H1 (cell line): ENCODE data around the gene CHCHD3. TPM values are rescaled to one million over a fixed set of nuclear protein-coding genes. Genes with fewer than 3 reads are reported as not detected.

ENCODE experiments used
- CTCF ChIA-PET: fragments of 300-600 bp; sonication (Branson Sonifier 250); formaldehyde crosslinking; loops from one replicate; lab custom pipeline; 2021; ENCODE audit not compliant: partially characterized antibody; lab: Charles Lee
- POLR2A ChIA-PET: fragments of 300-600 bp; sonication (Branson Sonifier 250); formaldehyde crosslinking; loops from one replicate; lab custom pipeline; 2021; ENCODE audit warnings: inconsistent platforms; ENCODE audit not compliant: partially characterized antibody; lab: Charles Lee
- DNase-seq, 2 experiments: peaks; one replicate each; pipeline versions ENCODE4 v3.0.0 to v3.0.0-alpha.2; 2010 to 2022; ENCODE audit warnings: low spot score in 2 of 2, low read depth in 1 of 2, mixed read lengths in 1 of 2
- FAIRE-seq: peaks from 2 replicates; lab custom pipeline; 2011; peaks lifted over from hg19 to GRCh38; lab: Jason Lieb, UNC
- H2AFZ ChIP-seq: 2 replicates; pipeline ENCODE4 v1.8.1; 2012; ENCODE audit warnings: low read length, inconsistent platforms
- H2AK5ac ChIP-seq: 2 replicates; pipeline ENCODE4 v1.6.1; 2013; ENCODE audit warnings: low read depth, low read length
- H2BK120ac ChIP-seq: replicated peaks from 2 replicates; pipeline ENCODE3; 2013; ENCODE audit warnings: low read depth, low read length, inconsistent platforms
- H2BK12ac ChIP-seq: 2 replicates; pipeline ENCODE4 v1.6.1; 2013; ENCODE audit warnings: low read depth, low read length
- H2BK15ac ChIP-seq: 2 replicates; pipeline ENCODE4 v1.6.1; 2013; ENCODE audit warnings: low read length
- H2BK20ac ChIP-seq: 2 replicates; pipeline ENCODE4 v1.6.1; 2013; ENCODE audit warnings: low read length
- H2BK5ac ChIP-seq: 2 replicates; pipeline ENCODE4 v1.6.1; 2013; ENCODE audit warnings: low read depth, low read length
- H3K14ac ChIP-seq: 2 replicates; pipeline ENCODE4 v1.6.1; 2013; ENCODE audit warnings: inconsistent platforms; ENCODE audit not compliant: insufficient read length
- H3K18ac ChIP-seq: 2 replicates; pipeline ENCODE4 v1.6.1; 2013; ENCODE audit warnings: low read length; ENCODE audit errors: extremely low read depth
- H3K23ac ChIP-seq: 2 replicates; pipeline ENCODE4 v1.6.1; 2013; ENCODE audit warnings: inconsistent platforms; ENCODE audit not compliant: insufficient read length
- H3K23me2 ChIP-seq: 2 replicates; pipeline ENCODE4 v1.6.1; 2013; ENCODE audit warnings: low read depth, low read length
- H3K27ac ChIP-seq: 2 replicates; pipeline ENCODE4 v1.6.1; 2011; ENCODE audit warnings: low read depth, low read length, inconsistent platforms
- H3K27me3 ChIP-seq, 4 experiments: replicated peaks in 1 of 4; 1 replicate in 1 of 4; 2 replicates in 3 of 4; pipeline versions ENCODE4 v1.6.1 to v1.8.1; 2011 to 2013; ENCODE audit warnings: low read length in 3 of 4, mild to moderate bottlenecking in 3 of 4, inconsistent platforms in 2 of 4, mixed read lengths in 2 of 4, moderate library complexity in 1 of 4; ENCODE audit not compliant: control insufficient read depth in 3 of 4, insufficient read depth in 3 of 4; ENCODE audit errors: extremely low read depth in 1 of 4
- H3K36me3 ChIP-seq, 4 experiments: 2 replicates each; pipeline versions ENCODE4 v1.6.1 to v1.8.1; 2011 to 2013; ENCODE audit warnings: mild to moderate bottlenecking in 4 of 4, low read length in 3 of 4, moderate library complexity in 2 of 4, control low read depth in 1 of 4, inconsistent platforms in 1 of 4; ENCODE audit not compliant: insufficient read depth in 4 of 4, control insufficient read depth in 2 of 4
- H3K4ac ChIP-seq: replicated peaks from 2 replicates; pipeline ENCODE3; 2013; ENCODE audit warnings: low read length, low read depth, mixed read lengths, inconsistent platforms; ENCODE audit not compliant: insufficient read length
- H3K4me1 ChIP-seq, 4 experiments: replicated peaks in 1 of 4; 1 replicate in 1 of 4; 2 replicates in 3 of 4; pipeline versions ENCODE4 v1.6.1 to v1.8.1; 2011 to 2013; ENCODE audit warnings: low read length in 3 of 4, inconsistent platforms in 2 of 4, mixed read lengths in 1 of 4; ENCODE audit not compliant: insufficient read depth in 4 of 4, control insufficient read depth in 3 of 4
- H3K4me2 ChIP-seq, 2 experiments: 2 replicates each; pipeline versions ENCODE4 v1.6.1 to v1.8.1; 2011 to 2013; ENCODE audit warnings: low read depth in 2 of 2, low read length in 2 of 2, control low read depth in 1 of 2, inconsistent platforms in 1 of 2, mild to moderate bottlenecking in 1 of 2; ENCODE audit not compliant: insufficient read depth in 1 of 2
- H3K4me3 ChIP-seq, 4 experiments: fragments of 200-600, 300-600 bp in 1 of 4; sonication (generic), shearing (Covaris generic), sonication (Bioruptor Twin) in 1 of 4; 2 replicates each; pipeline versions ENCODE4 v1.5.1 to v1.8.1; 2011 to 2016; ENCODE audit warnings: low read length in 4 of 4, low read depth in 3 of 4, control low read depth in 2 of 4, inconsistent platforms in 2 of 4, mild to moderate bottlenecking in 2 of 4, mixed read lengths in 1 of 4, moderate library complexity in 1 of 4; ENCODE audit not compliant: insufficient read depth in 2 of 4; ENCODE audit errors: extremely low read depth in 1 of 4
- H3K56ac ChIP-seq: replicated peaks from 2 replicates; pipeline ENCODE3; 2013; ENCODE audit warnings: low read depth, mild to moderate bottlenecking, mixed read lengths, low read length, inconsistent platforms; ENCODE audit not compliant: insufficient read length
- H3K79me1 ChIP-seq: 2 replicates; pipeline ENCODE4 v1.6.1; 2013; ENCODE audit warnings: low read depth, low read length, control low read depth
- H3K79me2 ChIP-seq, 2 experiments: 2 replicates each; pipeline versions ENCODE4 v1.6.1 to v1.8.1; 2012 to 2013; ENCODE audit warnings: low read length in 2 of 2, mild to moderate bottlenecking in 2 of 2, inconsistent platforms in 1 of 2; ENCODE audit not compliant: insufficient read depth in 2 of 2, control insufficient read depth in 1 of 2
- H3K9ac ChIP-seq, 4 experiments: replicated peaks in 1 of 4; 1 replicate in 1 of 4; 2 replicates in 3 of 4; pipeline versions ENCODE4 v1.6.1 to v1.8.1; 2011 to 2013; ENCODE audit warnings: low read depth in 3 of 4, low read length in 3 of 4, control low read depth in 2 of 4, mild to moderate bottlenecking in 2 of 4, moderate library complexity in 2 of 4, inconsistent platforms in 1 of 4; ENCODE audit errors: extremely low read depth in 1 of 4
- H3K9me3 ChIP-seq, 2 experiments: 2 replicates each; pipeline versions ENCODE4 v1.6.1 to v1.8.1; 2012 to 2013; ENCODE audit warnings: mild to moderate bottlenecking in 2 of 2, moderate library complexity in 2 of 2, control low read depth in 1 of 2, inconsistent platforms in 1 of 2, low read depth in 1 of 2, low read length in 1 of 2, mixed read lengths in 1 of 2; ENCODE audit not compliant: insufficient read depth in 2 of 2
- H4K20me1 ChIP-seq, 2 experiments: replicated peaks in 1 of 2; 2 replicates each; pipeline versions ENCODE3 to v1.8.1; 2011 to 2013; ENCODE audit warnings: inconsistent platforms in 2 of 2, low read length in 2 of 2, mild to moderate bottlenecking in 1 of 2; ENCODE audit not compliant: insufficient read depth in 2 of 2, control insufficient read depth in 1 of 2
- H4K5ac ChIP-seq: 2 replicates; pipeline ENCODE4 v1.6.1; 2013; ENCODE audit warnings: low read length, low read depth, mixed read lengths, inconsistent platforms; ENCODE audit not compliant: insufficient read length
- H4K8ac ChIP-seq: 2 replicates; pipeline ENCODE4 v1.8.0; 2013; ENCODE audit warnings: mild to moderate bottlenecking, moderate library complexity, low read length, inconsistent platforms; ENCODE audit not compliant: insufficient read depth; ENCODE audit errors: extremely low read depth
- H4K91ac ChIP-seq: replicated peaks from 2 replicates; pipeline ENCODE3; 2013; ENCODE audit warnings: low read length, mixed read lengths, inconsistent platforms; ENCODE audit not compliant: insufficient read length
- CHD1 ChIP-seq: IDR thresholded peaks from 2 replicates; pipeline ENCODE4 v1.6.1; 2012; ENCODE audit warnings: low read depth, low read length, improper control_type of control experiment
- GABPA ChIP-seq: IDR thresholded peaks from 2 replicates; pipeline ENCODE4 v1.6.1; 2011; ENCODE audit warnings: mild to moderate bottlenecking, low read length, moderate library complexity, borderline replicate concordance; ENCODE audit not compliant: insufficient read depth
- SP1 ChIP-seq: IDR thresholded peaks from 2 replicates; pipeline ENCODE4 v1.6.1; 2011; ENCODE audit warnings: low read depth, low read length
- SP4 ChIP-seq: IDR thresholded peaks from 2 replicates; pipeline ENCODE4 v1.6.1; 2012; ENCODE audit warnings: low read length, inconsistent platforms
- TEAD4 ChIP-seq: IDR thresholded peaks from 2 replicates; pipeline ENCODE4 v1.6.1; 2012; ENCODE audit warnings: low read depth, low read length, inconsistent platforms, mixed read lengths
- WGBS, 2 experiments: shearing (Covaris generic) in 1 of 2; methylation state at CpG; one replicate each; pipeline versions ENCODE4 v1.1.6 to v1.1.7; 2013 to 2015; ENCODE audit warnings: low lambda C conversion rate in 2 of 2, mixed read lengths in 2 of 2, inconsistent platforms in 1 of 2, low coverage in 1 of 2, missing lambda C conversion rate in 1 of 2; ENCODE audit not compliant: insufficient replicate concordance in 2 of 2, insufficient coverage in 1 of 2, insufficient read length in 1 of 2; ENCODE audit errors: extremely low coverage in 1 of 2, missing lambda C conversion rate in 1 of 2; 5-methylcytosine and 5-hydroxymethylcytosine counted together
- polyA plus RNA-seq, 7 experiments: library from polyadenylated mRNA; depleted of rRNA in 3 of 7; stranded (reverse) in 5 of 7; unstranded in 2 of 7; fragments of >200 nt in 5 of 7; fragments of 200-250 nt in 2 of 7; gene quantifications; 1 replicate in 5 of 7; 2 replicates in 1 of 7; 4 replicates in 1 of 7; pipeline versions ENCODE4 v1.2.1 to v1.2.3, GENCODE V29; 2011 to 2013; ENCODE audit warnings: missing spikeins in 2 of 7, mixed read lengths in 2 of 7
- total RNA-seq: library from RNA; stranded (reverse); fragmentation: NEBNext Ultra II Directional; extraction: Animal tissue kit (Norgen Biotek cat#: 25700); gene quantifications from 2 replicates; pipeline ENCODE4 v1.2.1, GENCODE V29; 2021

Gene CHCHD3
- total and polyA plus RNA-seq, 2 of the 8 experiments (the other 6 are each of a cell fraction or from before 2014, with no cell fraction given): 42.9 to 137 TPM

DNA sequence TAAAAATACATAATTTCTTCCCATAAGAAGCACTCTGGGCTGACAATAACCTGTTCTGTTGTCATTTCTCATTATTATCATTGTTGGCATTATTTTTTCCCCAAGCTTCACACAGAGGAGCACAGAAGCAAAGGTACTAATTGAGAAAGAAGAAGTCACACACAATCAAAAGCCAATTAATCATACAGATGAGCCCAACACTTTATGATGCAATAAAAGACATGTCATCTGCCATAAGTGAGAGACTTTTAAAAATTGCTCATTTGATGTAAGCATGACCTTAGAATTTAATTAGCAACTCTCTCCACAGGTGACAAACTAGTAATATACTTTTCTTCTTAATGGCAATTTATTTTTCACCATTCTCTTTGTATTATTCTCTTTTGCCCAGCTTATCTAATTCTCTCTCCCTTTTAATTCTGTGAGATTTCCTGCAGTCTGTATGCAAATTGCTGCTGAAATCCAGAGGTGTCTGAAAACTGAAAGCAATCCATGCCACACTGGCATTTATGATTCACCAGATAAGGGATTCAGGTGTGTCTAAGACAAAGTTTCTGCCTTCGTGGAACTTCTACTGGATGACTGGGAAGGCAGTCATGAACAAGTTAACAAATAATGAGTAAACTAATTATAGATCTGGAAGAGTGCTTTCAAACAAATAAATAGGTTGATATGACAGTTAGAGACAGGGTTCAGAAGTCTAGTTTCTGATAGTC, 203.5 kb downstream of the CHCHD3 start:
- H2BK20ac ChIP-seq: no peak overlapping the region
- H3K9ac ChIP-seq: no peak overlapping the region
- no peak overlapping the region for H2BK5ac ChIP-seq
- H3K23ac ChIP-seq: no peak overlapping the region
- peaks cover 0 to 12% (median 8%) of the 10 kb centered on the region in 4 experiments; a peak in 5 of 7 replicates for H3K4me1 ChIP-seq
- H3K18ac ChIP-seq: no peak overlapping the region
- FAIRE-seq (no peak), DNase-seq (no peak)
- no peak overlapping the region for H2AFZ ChIP-seq
- no peak overlapping the region for H3K4ac ChIP-seq
- no peaks in the 10 kb centered on the region for H3K79me1 ChIP-seq
- no peaks in the 10 kb centered on the region for H3K36me3 ChIP-seq
- ChIA-PET POLR2A (no interaction called here), CTCF (no interaction called here)
- no peaks in the 10 kb centered on the region for H3K23me2 ChIP-seq
- H3K27me3 ChIP-seq: no peaks in the 10 kb centered on the region
- peaks cover 0 to 27% of the 10 kb centered on the region in 2 experiments; a peak in 3 of 4 replicates for H3K79me2 ChIP-seq
- H3K4me2 ChIP-seq: no peak overlapping the region
- H3K4me3 ChIP-seq: no peak overlapping the region
- H3K14ac ChIP-seq: no peak overlapping the region
- peaks cover 2 to 7% of the 10 kb centered on the region in 2 experiments for H4K20me1 ChIP-seq
- no peak overlapping the region for H3K27ac ChIP-seq
- H2BK15ac ChIP-seq: no peak overlapping the region
- no peak overlapping the region for H2BK12ac ChIP-seq
- H4K91ac ChIP-seq: no peak overlapping the region
- no peak overlapping the region for H4K5ac ChIP-seq
- WGBS, 2 experiments: 92% methylated on average over 1 of the region's 1 CpG; no CpG with 5 or more reads in 1 of the 2 experiments
- no peak overlapping the region for H4K8ac ChIP-seq
- H2BK120ac ChIP-seq: no peak overlapping the region
- TF ChIP-seq CHD1 (no peak), TEAD4 (no peak), SP1 (no peak), GABPA (no peak), SP4 (no peak)
- no peaks in the 10 kb centered on the region for H3K9me3 ChIP-seq
- no peak overlapping the region for H3K56ac ChIP-seq
- no peak overlapping the region for H2AK5ac ChIP-seq
